ENCODE results near the gene MIGA2.
"Not testable (repeated sequence)": the region's sequence is repeated elsewhere in the genome, so short reads cannot be mapped to it uniquely, and the experiment has no call there.

MIGA2 gene

DNA sequence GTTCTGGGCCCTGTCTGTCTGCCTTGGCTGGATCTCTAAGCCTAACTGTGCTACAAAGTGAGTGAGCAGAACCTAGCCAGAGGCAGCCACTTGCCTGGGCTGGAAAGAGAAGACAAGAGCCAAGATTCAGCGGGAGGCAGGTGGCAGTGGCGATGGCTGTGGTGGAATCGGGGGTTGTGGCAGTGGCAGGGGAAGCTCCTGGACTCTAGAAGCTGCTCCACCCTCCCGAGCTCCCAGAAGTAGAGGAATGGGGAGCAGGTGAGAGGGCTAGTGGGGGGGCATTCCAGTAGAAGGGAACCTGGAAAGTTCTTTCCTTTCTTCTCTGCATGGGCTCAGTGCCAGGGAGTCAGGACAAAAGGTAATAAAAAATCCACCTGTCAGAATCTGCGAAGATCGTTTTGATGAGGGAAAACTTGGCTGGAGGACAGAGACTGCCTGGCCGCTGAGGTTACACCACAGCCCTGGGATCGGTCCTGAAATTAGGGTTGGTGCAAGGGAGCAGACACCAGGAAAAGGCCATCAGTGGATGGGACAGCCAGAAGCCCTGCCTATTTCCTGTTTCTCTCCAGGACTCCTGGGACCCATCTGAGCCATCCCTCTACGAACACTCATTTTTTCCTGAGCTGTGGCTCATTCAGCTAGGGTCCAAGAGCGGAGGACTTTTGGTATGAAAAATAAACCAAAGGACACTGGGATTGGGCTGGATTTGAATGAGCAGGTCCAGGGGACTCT is 72.5 kb downstream of the MIGA2 start:
- Mint-ChIP-seq H3K9me3 (no peaks in the 10 kb centered on the region), H3K27me3 (ENCODE audit: low read depth, poor library complexity) (peaks cover 22% of the 10 kb centered on the region), H3K27ac (no peak overlapping the region), H3K36me3 (ENCODE audit: low read depth) (no peaks in the 10 kb centered on the region), H3K4me3 (peak overlapping the region; percentile 95), H3K4me1 (peaks cover 40% of the 10 kb centered on the region)
- no peak for TF ChIP-seq CTCF (IDR thresholded peaks at IDR 0.05)
- DNase-seq: no peak

DNA sequence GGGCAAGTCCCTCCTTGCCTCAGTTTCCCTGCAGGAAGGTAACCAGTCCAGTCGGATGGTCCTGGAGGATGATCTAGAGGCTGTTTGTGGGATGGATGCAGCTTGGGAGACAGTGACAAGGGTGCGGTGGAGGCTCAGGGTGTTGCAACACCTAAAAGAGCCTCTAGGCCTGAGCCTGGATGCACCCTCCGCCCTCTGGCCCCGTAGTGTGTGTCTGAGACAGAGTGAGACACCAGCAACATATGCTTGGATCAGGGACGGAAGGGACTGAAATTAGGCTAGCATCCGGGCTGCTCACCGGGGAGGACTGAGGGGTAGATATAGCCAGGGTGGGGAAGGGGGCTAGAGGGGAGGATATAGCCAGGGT is 73.1 kb downstream of the MIGA2 start:
- Mint-ChIP-seq H3K4me3 (peak overlapping the region; percentile 95), H3K36me3 (ENCODE audit: low read depth) (no peaks in the 10 kb centered on the region)

GRCh38 chr9:129109952-129110739 is 73.7 kb downstream of the MIGA2 start:
- peak; percentile 37 for DNase-seq
- Mint-ChIP-seq H3K4me3 (peak overlapping the region; percentile 95), H3K36me3 (ENCODE audit: low read depth) (no peaks in the 10 kb centered on the region), H3K27me3 (ENCODE audit: low read depth, poor library complexity) (peaks cover 22% of the 10 kb centered on the region), H3K4me1 (peaks cover 52% of the 10 kb centered on the region), H3K9me3 (no peaks in the 10 kb centered on the region), H3K27ac (no peak overlapping the region)
- no peak for TF ChIP-seq CTCF (IDR thresholded peaks at IDR 0.05)

More for the DNA sequence above, 73.1 kb downstream of the MIGA2 start:
- DNase-seq: no peak
- H3K27ac Mint-ChIP-seq: no peak overlapping the region
- TF ChIP-seq CTCF (IDR thresholded peaks at IDR 0.05): no peak
- H3K27me3 Mint-ChIP-seq (ENCODE audit: low read depth, poor library complexity): peaks cover 22% of the 10 kb centered on the region
- no peaks in the 10 kb centered on the region for H3K9me3 Mint-ChIP-seq
- peaks cover 46% of the 10 kb centered on the region for H3K4me1 Mint-ChIP-seq

GRCh38 chr9:129110740-129111527 is 74.5 kb downstream of the MIGA2 start, which contains the start of the genes CRAT and PTPA:
Gene CRAT, minus strand, starts transcription at chr9:129110793. Its CDS starts 284 bp downstream, at chr9:129110509.
Gene PTPA, plus strand, starts transcription at chr9:129111415. Its CDS starts 186 bp downstream, at chr9:129111601.
- Mint-ChIP-seq H3K27me3 (ENCODE audit: low read depth, poor library complexity) (peaks cover 22% of the 10 kb centered on the region), H3K9me3 (no peaks in the 10 kb centered on the region), H3K27ac (peak within 1 kb of the TSS; percentile 96), H3K4me1 (peaks cover 56% of the 10 kb centered on the region), H3K4me3 (peak within 1 kb of the TSS; percentile 95), H3K36me3 (ENCODE audit: low read depth) (no peaks in the 10 kb centered on the region)
- peak; percentile 98 for DNase-seq
- TF ChIP-seq CTCF (IDR thresholded peaks at IDR 0.05): no peak

GRCh38 chr9:129111528-129112151 is 75.2 kb downstream of the MIGA2 start:
- peak overlapping the region; percentile 95 for H3K4me3 Mint-ChIP-seq
- TF ChIP-seq CTCF (IDR thresholded peaks at IDR 0.05): no peak
- H3K27ac Mint-ChIP-seq: peak overlapping the region; percentile 94
- H3K9me3 Mint-ChIP-seq: no peaks in the 10 kb centered on the region
- DNase-seq: peak; percentile 44
- peaks cover 22% of the 10 kb centered on the region for H3K27me3 Mint-ChIP-seq (ENCODE audit: low read depth, poor library complexity)
- peaks cover 54% of the 10 kb centered on the region for H3K4me1 Mint-ChIP-seq
- H3K36me3 Mint-ChIP-seq (ENCODE audit: low read depth): no peaks in the 10 kb centered on the region

GRCh38 chr9:129112526-129112925 is 76.1 kb downstream of the MIGA2 start:
- H3K9me3 Mint-ChIP-seq; DNase-seq; H3K36me3 Mint-ChIP-seq (ENCODE audit: low read depth): not testable (repeated sequence)
- peak overlapping the region; percentile 95 for H3K4me3 Mint-ChIP-seq
- H3K27ac Mint-ChIP-seq: peak overlapping the region; percentile 94
- peaks cover 19% of the 10 kb centered on the region for H3K27me3 Mint-ChIP-seq (ENCODE audit: low read depth, poor library complexity)
- peaks cover 49% of the 10 kb centered on the region for H3K4me1 Mint-ChIP-seq
